ENCODE measurements around the gene ADH6.
"Not testable (repeated sequence)": the region's sequence is repeated elsewhere in the genome, so short reads cannot be mapped to it uniquely, and the experiment has no call there.

The ADH6 gene

DNA sequence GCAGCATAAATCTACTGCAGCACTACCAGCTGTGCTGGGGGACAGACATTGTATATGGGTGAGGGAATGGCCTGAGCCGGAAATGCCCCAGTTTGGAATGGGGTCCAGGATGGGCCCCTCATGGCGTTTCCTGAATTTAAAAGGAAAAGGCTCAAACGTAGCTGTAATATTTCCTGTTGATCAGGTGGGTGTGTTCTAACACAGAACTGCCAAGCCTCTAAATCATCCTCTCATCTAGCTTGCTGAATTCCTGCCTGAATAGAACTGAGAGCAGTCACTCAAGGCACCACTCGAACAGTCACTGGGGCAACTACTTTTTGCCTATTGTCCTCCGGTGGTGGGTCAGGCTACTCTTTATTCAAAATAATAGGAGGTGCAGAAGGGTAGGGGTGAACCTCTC, 28.7 kb downstream of the ADH6 start:
- no peak for DNase-seq (ENCODE audit: low spot score)

DNA sequence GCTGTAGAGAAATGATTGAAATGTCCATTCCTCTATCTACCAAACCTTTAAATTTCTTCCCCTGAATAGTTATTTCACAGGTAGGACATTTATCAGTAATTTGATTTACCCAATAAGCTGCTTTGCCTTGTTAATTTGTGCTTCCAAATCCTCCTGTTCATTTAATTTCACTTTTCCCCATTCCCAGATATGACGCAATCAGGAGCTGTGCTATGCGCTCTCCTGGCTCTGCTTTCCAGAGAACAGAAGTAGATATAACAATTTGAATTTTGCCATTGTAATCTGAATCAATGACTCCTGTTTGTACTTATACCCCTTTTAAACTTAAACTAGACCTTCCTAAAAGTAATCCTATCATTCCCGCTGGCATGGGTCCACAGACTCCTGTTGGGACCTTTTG, 29.1 kb downstream of the ADH6 start:
- not testable (repeated sequence) for DNase-seq (ENCODE audit: low spot score)

DNA sequence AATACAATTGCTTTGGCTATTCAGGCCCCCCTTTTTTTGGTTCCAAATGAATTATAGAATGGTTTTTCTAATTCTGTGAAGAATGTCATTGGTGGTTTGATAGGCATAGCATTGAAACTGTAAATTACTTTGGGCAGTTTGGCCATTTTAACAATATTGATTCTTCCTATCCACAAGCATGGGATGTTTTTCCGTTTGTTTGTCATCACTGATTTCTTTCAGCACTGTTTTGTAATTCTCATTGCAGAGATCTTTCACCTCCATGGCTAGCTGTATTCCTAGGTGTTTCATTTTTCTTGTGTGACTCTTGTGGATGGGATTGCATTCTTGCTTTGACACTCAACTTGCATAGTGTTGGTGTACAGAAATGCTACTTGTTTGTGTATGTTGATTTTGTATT, 33.0 kb downstream of the ADH6 start:
- DNase-seq (ENCODE audit: low spot score), result no peak

DNA sequence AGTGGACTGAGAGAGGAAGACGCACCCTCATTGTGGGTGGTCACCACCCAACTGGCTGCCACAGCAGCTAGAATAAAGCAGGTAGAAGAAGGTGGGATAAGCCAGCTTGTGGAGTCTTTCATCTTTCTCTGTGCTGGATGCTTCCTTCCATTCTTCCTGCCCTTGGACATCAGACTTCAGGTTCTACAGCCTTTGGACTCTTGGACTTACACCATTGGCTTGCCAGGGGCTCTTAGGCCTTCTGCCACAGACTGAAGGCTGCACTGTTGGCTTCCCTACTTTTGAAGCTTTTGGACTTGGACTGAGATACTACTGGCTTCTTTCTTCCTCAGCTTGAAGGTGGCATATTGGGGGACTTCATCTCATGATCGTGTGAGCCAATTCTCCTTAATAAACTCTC, 33.5 kb downstream of the ADH6 start:
- no peak for DNase-seq (ENCODE audit: low spot score)

DNA sequence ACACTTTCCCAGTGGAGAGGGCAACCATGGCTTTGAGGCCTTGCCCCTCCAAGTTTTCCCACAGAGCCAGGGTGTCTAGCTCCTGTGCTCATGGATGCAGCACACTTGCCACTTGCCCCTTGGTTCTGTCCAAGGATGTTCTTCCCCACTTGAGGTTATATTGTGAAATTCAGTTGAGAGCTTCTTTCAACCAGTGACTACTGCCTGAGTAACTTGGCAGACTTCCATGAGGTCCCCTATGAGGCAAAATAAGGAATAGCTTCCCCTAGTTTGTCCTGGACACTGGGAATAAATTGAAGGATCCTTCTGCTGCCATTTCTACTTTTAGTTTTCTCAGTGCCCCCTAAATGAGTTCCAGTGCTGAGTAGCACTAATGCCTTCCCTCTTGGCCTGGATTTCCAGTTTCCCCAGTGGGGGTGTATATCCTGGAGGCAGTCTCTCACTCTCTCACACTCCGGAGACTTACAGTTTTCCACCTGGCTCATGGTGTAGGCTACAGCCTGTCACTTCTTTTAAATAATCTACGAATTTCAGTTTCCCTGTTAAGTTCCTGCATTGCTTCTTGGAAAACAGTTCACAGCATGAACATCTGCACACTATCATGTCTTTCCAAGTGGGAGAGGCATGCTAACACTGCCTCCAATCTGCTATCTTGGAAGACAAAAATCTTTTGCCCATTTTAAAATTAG, 38.5 kb downstream of the ADH6 start:
- DNase-seq (ENCODE audit: low spot score), result no peak

DNA sequence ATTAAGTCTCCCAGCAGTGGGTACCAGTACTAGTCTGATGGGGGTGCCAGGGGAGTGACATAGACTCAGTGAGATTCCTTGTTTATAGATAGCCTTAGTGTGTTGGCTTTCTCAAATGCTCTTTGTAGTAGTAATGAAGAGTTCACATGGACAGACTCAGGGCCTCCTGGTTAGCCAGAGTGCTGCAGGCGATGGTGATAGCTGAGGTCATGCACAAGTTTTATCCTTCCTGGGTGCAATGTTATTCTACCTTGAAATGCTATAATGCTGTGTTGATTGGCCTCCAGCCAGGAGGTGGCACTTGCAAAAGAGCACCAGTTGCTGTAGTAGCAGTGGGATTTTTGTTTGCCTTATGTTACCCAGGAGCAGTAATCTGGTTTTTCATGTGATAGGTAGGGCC, 39.4 kb downstream of the ADH6 start:
- no peak for DNase-seq (ENCODE audit: low spot score)

DNA sequence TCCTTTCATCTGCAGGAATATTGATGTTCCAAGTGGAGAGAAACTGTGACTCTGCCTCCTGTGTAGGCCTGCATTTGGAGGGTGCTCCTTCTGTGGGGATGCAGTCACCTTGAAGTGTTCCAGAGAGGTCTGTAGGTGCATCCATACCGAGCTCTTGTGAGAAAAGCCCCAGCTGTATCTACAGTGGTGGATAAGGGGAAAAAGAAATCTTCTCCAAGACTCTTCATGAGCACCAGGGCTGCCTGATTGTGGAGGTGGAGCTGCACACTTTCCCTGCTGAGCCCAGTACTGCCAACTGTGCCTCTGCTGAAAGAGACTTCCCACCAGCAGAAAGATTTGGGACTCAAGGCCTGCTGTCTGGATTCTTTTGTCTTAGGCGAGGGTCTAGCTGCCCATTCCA, 39.9 kb downstream of the ADH6 start:
- DNase-seq (ENCODE audit: low spot score), result no peak

DNA sequence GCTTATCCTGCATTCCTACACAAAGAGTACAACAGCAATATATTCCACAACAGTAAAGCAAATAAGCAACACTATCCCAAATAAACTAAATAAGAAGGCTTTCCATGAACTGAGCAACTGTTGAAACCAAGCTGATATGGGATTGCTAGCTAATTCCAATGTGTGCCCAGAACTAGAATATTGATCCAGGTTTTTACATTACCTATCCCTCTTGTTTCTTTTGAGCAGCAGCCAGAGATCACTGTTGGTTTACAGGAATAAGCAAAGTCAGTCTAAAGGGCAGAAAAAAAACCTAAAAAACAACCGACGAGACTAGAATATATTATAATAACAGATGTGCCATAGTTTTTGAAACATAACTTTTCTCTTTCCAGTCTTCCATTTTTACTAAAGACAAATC, 52.5 kb downstream of the ADH6 start:
- DNase-seq (ENCODE audit: low spot score), result no peak

DNA sequence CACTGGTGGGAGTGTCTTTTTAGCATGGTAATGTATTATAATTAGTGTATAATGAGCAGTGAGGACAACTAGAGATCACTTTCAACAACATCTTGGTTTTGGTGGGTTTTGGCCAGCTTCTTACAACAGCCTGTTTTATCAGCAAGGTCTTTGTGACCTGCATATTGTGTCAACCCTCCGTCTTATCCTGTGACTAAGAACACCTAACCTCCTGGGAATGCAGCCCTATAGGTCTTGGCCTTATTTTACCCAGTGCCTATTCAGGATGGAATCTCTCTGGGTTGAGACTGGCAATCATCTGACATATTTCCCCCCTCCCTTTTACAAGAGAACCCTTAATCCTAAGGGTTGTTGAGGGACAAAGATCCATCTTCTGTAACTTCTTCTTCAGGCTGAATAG, 53.1 kb downstream of the ADH6 start:
- no peak for DNase-seq (ENCODE audit: low spot score)

DNA sequence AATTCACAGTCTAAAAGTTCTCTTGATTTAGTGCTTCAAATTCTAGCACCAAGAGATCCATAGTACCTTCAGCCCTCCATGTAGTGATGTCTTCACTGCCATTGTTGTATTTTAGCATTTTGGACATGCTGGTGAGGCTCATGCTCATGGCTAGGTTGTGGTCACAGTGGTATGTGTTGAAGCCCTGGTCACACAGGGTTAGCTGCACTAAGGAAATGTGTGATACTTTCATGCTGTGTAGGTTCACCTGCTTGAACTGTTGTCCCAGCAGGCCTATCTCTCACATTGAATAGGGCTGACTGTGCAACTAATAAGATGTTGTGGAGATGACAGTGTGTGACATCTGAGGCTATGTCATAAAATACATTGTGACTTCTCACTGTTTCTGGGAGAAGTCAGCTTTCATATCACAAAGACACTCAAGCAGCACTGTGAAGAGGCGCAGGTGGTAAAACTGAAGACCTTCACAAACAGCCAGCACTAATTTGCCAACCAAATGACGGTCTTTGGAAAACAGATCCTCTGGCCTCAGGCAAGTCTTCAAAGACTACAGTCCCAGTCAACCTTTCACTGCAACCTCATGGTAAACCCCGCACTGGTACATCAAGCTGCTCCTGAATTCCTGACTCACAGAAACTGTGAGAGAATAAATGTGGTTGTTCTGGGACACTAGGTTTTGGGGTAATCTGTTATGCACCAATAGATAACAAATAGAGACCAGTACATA, 57.5 kb downstream of the ADH6 start:
- DNase-seq (ENCODE audit: low spot score), result no peak

DNA sequence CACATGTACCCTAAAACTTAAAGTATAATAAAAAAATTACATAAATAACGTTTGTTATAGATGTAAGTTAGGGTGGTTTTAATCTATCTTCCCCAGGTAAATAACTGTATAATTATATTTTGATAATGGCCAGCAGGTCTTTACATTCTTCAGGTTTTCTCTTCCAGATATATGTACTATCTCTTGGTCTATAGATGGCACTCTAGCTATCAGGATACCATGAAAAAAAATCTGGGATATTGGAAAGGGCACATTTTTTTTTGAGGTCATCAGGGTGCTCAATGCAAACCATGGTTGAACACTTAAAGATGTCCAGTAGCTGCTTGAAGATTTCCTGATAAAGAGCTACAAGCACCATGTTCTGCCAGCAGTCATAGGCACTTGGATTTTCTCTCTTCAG, 59.3 kb downstream of the ADH6 start:
- DNase-seq (ENCODE audit: low spot score), result no peak

DNA sequence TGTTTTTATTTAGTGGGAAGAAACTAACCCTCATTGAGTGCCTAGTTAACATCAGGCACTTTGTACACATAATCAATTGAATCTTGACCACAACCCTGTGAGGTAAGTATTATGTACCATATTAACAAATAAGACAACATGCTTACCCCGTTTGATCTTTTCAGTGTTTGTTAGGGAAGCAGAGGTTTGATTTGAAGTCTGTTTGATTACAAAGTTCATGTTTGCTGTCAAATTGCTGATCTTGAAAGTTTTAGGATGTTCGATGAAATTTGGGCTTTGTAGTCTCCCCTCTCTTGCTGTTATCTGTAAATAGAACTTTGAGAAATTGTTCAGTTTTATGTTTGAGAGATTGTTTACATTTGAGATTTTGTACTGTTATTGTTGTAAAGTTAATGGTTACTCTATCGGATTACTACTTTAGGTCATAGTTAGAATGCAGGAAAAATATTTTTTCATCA, 61.5 kb downstream of the ADH6 start:
- no peak for DNase-seq (ENCODE audit: low spot score)

DNA sequence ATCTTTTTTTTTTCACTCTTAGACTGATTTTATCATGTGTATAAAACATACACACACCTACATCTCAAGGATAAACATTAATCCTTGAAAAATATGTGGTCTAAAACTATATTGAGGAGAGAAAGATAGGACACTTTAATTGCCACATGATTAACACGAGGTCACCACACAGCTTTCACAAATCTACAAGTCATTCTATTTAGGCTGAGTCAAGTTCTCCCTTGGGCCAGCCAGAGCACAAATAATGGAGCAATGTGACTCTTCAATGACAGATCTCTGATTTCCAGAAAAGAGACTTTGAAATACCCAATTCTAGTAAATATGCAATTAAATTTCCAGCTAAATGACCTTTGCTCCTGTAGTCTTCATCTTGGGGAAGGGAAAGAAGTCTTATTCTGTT, 62.1 kb downstream of the ADH6 start:
- no peak for DNase-seq (ENCODE audit: low spot score)

DNA sequence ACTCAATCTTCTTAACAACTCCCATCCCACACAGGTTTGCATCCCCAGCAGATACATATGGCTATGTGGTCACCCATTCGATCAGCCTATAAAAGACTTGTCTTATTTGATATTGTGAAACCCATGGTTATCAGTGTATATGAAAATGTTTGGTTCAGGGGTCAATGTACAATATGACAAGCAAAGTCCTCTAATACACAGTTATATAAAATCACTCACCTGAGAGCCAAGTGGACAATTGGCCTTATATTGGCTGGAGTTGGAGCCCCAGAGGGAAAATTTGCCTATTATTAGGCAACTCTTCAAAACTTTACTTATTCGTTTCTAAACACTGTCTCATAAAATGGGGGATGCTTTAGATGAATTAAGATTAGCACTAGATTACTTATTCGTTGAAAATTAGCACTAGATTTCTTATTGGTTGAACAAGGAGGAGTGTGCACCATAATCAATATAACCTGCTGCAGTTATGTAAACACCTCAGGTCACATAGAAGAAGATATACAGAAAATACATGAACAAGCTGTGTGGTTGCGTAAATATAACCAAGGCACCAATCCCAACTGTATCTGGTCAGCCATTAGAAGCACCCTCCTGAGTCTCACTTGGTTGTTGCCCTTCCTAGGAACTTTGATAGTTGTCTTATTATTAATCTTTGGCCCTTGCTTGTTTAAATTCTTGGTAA, 64.2 kb downstream of the ADH6 start:
- DNase-seq (ENCODE audit: low spot score), result no peak

All from cerebellar cortex (tissue), 1 donor.